Hepatocyte (in vitro differentiated cells): ENCODE data around the gene VASN. TPM values are rescaled to one million over a fixed set of nuclear protein-coding genes. Genes with fewer than 3 reads are reported as not detected.

Source experiments
- DNase-seq: peaks from one replicate; pipeline ENCODE4 v3.0.0-alpha.2; 2016; ENCODE audit warnings: low spot score
- H2AFZ ChIP-seq: fragments of 200-600 bp; sonication (generic); 2 replicates; pipeline ENCODE4 v1.6.0; 2016; ENCODE audit warnings: antibody characterized with exemption, mild to moderate bottlenecking
- H3K27ac ChIP-seq: fragments of 200-600 bp; sonication (generic); 2 replicates; pipeline ENCODE4 v1.5.1; 2016; ENCODE audit warnings: mild to moderate bottlenecking
- H3K27me3 ChIP-seq: fragments of 200-600 bp; sonication (generic); 2 replicates; pipeline ENCODE4 v1.6.1; 2016
- H3K36me3 ChIP-seq: fragments of 200-600 bp; sonication (generic); replicated peaks from 2 replicates; pipeline ENCODE4 v1.5.1; 2016; ENCODE audit warnings: low read depth; ENCODE audit not compliant: insufficient read depth
- H3K4me1 ChIP-seq: fragments of 200-600 bp; sonication (generic); 2 replicates; pipeline ENCODE4 v1.5.1; 2016; ENCODE audit warnings: mild to moderate bottlenecking, moderate library complexity; ENCODE audit not compliant: insufficient read depth
- H3K4me2 ChIP-seq: fragments of 200-600 bp; sonication (generic); 2 replicates; pipeline ENCODE4 v1.6.0; 2016
- H3K4me3 ChIP-seq: fragments of 200-600 bp; sonication (generic); 2 replicates; pipeline ENCODE4 v1.5.1; 2016; ENCODE audit warnings: mild to moderate bottlenecking
- H3K79me2 ChIP-seq: fragments of 200-600 bp; sonication (generic); 2 replicates; pipeline ENCODE4 v1.6.0; 2017; ENCODE audit warnings: mild to moderate bottlenecking
- H3K9me2 ChIP-seq: fragments of 200-600 bp; sonication (generic); replicated peaks from 2 replicates; pipeline ENCODE4 v1.6.0; 2017; ENCODE audit warnings: mild to moderate bottlenecking; ENCODE audit not compliant: insufficient read depth
- H3K9me3 ChIP-seq: fragments of 200-600 bp; sonication (generic); 2 replicates; pipeline ENCODE4 v1.5.1; 2016; ENCODE audit warnings: low read depth, mild to moderate bottlenecking
- H4K20me1 ChIP-seq: fragments of 200-600 bp; sonication (generic); 2 replicates; pipeline ENCODE4 v1.6.0; 2016; ENCODE audit warnings: mild to moderate bottlenecking; ENCODE audit not compliant: insufficient read depth, poor library complexity, severe bottlenecking
- CTCF ChIP-seq: fragments of 200-600 bp; sonication (generic); IDR thresholded peaks from 2 replicates; pipeline ENCODE4 v1.5.1; 2016; ENCODE audit warnings: antibody characterized with exemption, mild to moderate bottlenecking; ENCODE audit not compliant: poor library complexity
- EZH2 ChIP-seq: fragments of 200-600 bp; sonication (generic); IDR thresholded peaks from 2 replicates; pipeline ENCODE4 v1.6.1; 2016; ENCODE audit warnings: antibody characterized with exemption, mild to moderate bottlenecking, borderline replicate concordance
- EZH2phosphoT487 ChIP-seq: fragments of 200-600 bp; sonication (generic); IDR thresholded peaks from one replicate; pipeline ENCODE4 v1.6.1; 2018; ENCODE audit warnings: antibody characterized with exemption, mild to moderate bottlenecking, low read depth, moderate library complexity; ENCODE audit not compliant: unreplicated experiment, severe bottlenecking
- WGBS: methylation state at CpG from one replicate; pipeline ENCODE4 v1.1.6; 2016; ENCODE audit warnings: low lambda C conversion rate; ENCODE audit errors: missing lambda C conversion rate; 5-methylcytosine and 5-hydroxymethylcytosine counted together
- polyA plus RNA-seq: library from polyadenylated mRNA; unstranded; fragments of >200 nt; fragmentation: Nextera tagmentation; extraction: Ambion mirVana; gene quantifications from 2 replicates; pipeline ENCODE4 v1.2.1, GENCODE V29; 2016
- total RNA-seq: library from RNA; depleted of rRNA; stranded (reverse); fragments of >200 nt; gene quantifications from 2 replicates; pipeline ENCODE4 v1.2.3, GENCODE V29; 2014

VASN gene
- total and polyA plus RNA-seq, 2 experiments from 2014 or later: 12.1 to 64.2 TPM

- Histone ChIP-seq H3K79me2 (no peaks in the 10 kb centered on the region), H4K20me1 (no peaks in the 10 kb centered on the region), H3K27ac (no peak overlapping the region), H3K4me3 (no peak overlapping the region), H2AFZ (no peak overlapping the region), H3K9me2 (no peaks in the 10 kb centered on the region), H3K27me3 (no peaks in the 10 kb centered on the region), H3K4me1 (no peaks in the 10 kb centered on the region), H3K36me3 (no peaks in the 10 kb centered on the region), H3K9me3 (no peaks in the 10 kb centered on the region), H3K4me2 (no peak overlapping the region)
- TF ChIP-seq CTCF (peak; percentile 93), EZH2 (no peak)
- DNase-seq: peak; percentile 78
- WGBS: 47% methylated on average over 14 of the region's 19 CpGs
Observed at GRCh38 chr16:4358831-4359561, 12.7 kb upstream of the VASN start.

- no peak for DNase-seq
- H3K4me1 ChIP-seq: no peaks in the 10 kb centered on the region
- H3K4me2 ChIP-seq: no peak overlapping the region
- H3K9me3 ChIP-seq: no peaks in the 10 kb centered on the region
- TF ChIP-seq EZH2 (no peak), CTCF (no peak), EZH2phosphoT487 (no peak)
- no peak overlapping the region for H2AFZ ChIP-seq
- H3K27ac ChIP-seq: no peak overlapping the region
- no peaks in the 10 kb centered on the region for H3K27me3 ChIP-seq
- no peaks in the 10 kb centered on the region for H3K79me2 ChIP-seq
- no peaks in the 10 kb centered on the region for H4K20me1 ChIP-seq
- no peak overlapping the region for H3K4me3 ChIP-seq
- H3K36me3 ChIP-seq: no peaks in the 10 kb centered on the region
- H3K9me2 ChIP-seq: no peaks in the 10 kb centered on the region
- 99% methylated on average over 3 of the region's 3 CpGs for WGBS
Observed at GRCh38 chr16:4359914-4360313, 11.7 kb upstream of the VASN start.

GRCh38 chr16:4360538-4361021, 11.1 kb upstream of the VASN start:
- no peaks in the 10 kb centered on the region for H3K79me2 ChIP-seq
- H3K9me2 ChIP-seq: no peaks in the 10 kb centered on the region
- no peak for DNase-seq
- H2AFZ ChIP-seq: no peak overlapping the region
- no peak overlapping the region for H3K4me3 ChIP-seq
- no peaks in the 10 kb centered on the region for H3K27me3 ChIP-seq
- H3K4me1 ChIP-seq: no peaks in the 10 kb centered on the region
- H3K4me2 ChIP-seq: no peak overlapping the region
- no peaks in the 10 kb centered on the region for H3K9me3 ChIP-seq
- WGBS: 74% methylated on average over 5 of the region's 11 CpGs
- H3K36me3 ChIP-seq: no peaks in the 10 kb centered on the region
- no peaks in the 10 kb centered on the region for H4K20me1 ChIP-seq
- TF ChIP-seq CTCF: no peak
- no peak overlapping the region for H3K27ac ChIP-seq
